Measurements from ENCODE around the gene KIF18A. TPM values are rescaled to one million over a fixed set of nuclear protein-coding genes. Genes with fewer than 3 reads are reported as not detected.
"Not testable (repeated sequence)": the region's sequence is repeated elsewhere in the genome, so short reads cannot be mapped to it uniquely, and the experiment has no call there.

KIF18A gene
- total RNA-seq: 1 to 10 TPM; 1.9 to 2.8 TPM
- long read RNA-seq, partial matches to known transcripts: 1 of 3 reads
- long read RNA-seq, other reads (novel, unspliced or antisense): 1 of 3 reads

- ATAC-seq (peak; percentile 92), DNase-seq (peak; percentile 100)
- intact Hi-C loops (cut with DNase I, micrococcal nuclease): loop anchor here in 1 of 2 donors (10.0 kb wide), 2 partner anchors 63 to 403 kb away; partner anchors contain the start of gene BDNF
Measured at GRCh38 chr11:28107750-28108618, at the start of gene KIF18A, which contains the start of gene METTL15. TSS of gene KIF18A (minus strand) at chr11:28108156. CDS start at chr11:28097947, 10,209 bp downstream. TSS of gene METTL15 (plus strand) at chr11:28108388. CDS start at chr11:28113335, 4,947 bp downstream.

DNA sequence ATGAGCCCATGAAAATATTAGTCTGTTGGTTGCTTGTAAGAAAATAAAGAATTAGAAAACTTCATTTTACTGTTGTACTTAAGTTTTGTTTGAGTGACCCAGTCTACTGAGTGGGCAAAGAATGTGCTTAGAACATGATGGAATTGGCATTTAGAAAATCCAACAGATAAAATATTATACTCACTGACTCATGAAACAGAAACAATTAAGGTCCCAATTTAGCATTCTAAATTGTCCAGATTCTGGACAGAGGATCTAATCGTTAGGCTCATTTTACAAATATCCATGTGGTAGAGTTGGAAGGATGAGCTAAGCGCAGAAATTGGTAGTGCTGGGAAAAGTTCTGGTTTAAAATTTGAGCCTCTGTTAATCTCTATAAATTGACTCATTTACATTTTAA lies 45.6 kb upstream of the KIF18A start:
- ATAC-seq: no peak
- intact Hi-C loops (cut with DNase I, micrococcal nuclease): no loop called here
- DNase-seq: no peak

DNA sequence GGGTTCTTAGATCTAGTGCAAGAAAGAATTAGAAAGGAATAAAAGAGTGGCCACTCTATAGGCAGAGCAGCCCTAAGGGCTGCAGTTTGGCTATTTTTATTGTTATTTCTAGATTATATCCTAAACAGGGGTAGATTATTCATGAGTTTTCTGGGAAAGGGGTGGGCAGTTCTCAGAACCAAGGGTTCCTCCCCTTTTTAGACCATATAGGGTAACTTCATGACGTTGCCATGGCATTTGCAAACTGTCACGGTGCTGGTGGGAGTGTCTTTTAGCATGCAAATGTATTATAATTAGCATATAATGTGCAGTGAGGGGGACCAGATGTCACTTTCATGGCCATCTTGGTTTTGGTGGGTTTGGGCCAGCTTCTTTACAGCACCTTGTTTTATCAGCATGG lies 44.8 kb upstream of the KIF18A start:
- intact Hi-C loops (cut with DNase I, micrococcal nuclease): no loop called here
- DNase-seq (no peak), ATAC-seq (no peak)

- ATAC-seq (no peak), DNase-seq (no peak)
- intact Hi-C loops (cut with DNase I, micrococcal nuclease): no loop called here
Measured at GRCh38 chr11:28146123-28146751, 38.3 kb upstream of the KIF18A start.

GRCh38 chr11:28144808-28145207 lies 36.9 kb upstream of the KIF18A start:
- peak; percentile 99 for ATAC-seq
- no peak for DNase-seq
- intact Hi-C loops (cut with DNase I, micrococcal nuclease): no loop called here

DNA sequence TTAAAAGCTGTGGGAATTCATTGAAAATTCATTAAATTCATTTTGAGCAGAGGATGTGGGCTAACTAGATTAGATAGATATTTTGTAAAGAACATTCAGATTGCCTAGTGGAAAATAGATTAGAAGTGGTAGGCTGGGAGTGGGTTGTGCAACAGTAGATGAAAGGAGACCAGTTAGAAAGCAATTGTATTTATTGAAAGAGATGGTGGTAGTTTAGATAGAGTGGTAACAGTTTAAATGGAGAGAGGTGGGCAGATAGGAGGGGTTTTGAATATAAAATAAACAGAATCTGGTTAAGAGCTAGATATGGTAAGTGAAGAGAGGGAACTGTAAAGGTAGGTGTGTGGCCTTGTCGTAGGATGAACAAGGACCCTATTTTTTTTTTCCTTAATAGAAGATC lies 34.8 kb upstream of the KIF18A start:
- no peak for ATAC-seq

GRCh38 chr11:28140689-28141455 lies 32.9 kb upstream of the KIF18A start:
- DNase-seq: no peak
- intact Hi-C loops (cut with DNase I, micrococcal nuclease): no loop called here
- ATAC-seq: no peak

More for the DNA sequence above, 34.8 kb upstream of the KIF18A start:
- DNase-seq: no peak
- intact Hi-C loops (cut with DNase I, micrococcal nuclease): no loop called here

DNA sequence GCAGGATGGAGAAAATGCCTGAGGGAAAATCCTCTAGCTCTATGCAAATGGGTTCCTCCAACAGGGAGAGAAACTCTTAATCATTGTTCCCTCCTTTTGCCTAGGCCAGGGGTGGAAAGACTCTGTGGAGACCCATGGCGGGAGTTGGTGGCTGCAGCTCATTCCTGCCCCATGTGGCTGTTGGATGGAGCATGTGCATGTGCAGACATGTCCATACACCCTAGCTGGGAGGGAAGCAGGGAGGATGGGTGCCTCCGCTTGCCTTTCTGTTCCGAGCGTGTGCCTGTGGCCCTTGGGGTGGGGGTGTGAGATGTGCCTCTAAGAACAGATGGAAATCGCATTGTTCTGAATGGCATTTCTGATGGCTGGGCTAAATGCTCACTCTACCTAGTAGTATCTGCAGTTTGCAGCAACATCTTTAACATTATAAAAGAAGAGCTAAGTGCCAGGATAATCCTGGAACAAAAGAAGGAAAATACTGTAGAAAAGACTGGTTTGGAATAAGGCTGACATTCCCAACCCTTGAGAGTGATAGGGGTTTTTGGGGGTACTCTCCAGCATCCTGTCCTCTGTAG lies 32.0 kb upstream of the KIF18A start:
- DNase-seq: no peak
- no peak for ATAC-seq
- intact Hi-C loops (cut with DNase I, micrococcal nuclease): no loop called here

GRCh38 chr11:28137832-28138231 lies 29.9 kb upstream of the KIF18A start:
- ATAC-seq (no peak), DNase-seq (no peak)
- intact Hi-C loops (cut with DNase I, micrococcal nuclease): no loop called here

DNA sequence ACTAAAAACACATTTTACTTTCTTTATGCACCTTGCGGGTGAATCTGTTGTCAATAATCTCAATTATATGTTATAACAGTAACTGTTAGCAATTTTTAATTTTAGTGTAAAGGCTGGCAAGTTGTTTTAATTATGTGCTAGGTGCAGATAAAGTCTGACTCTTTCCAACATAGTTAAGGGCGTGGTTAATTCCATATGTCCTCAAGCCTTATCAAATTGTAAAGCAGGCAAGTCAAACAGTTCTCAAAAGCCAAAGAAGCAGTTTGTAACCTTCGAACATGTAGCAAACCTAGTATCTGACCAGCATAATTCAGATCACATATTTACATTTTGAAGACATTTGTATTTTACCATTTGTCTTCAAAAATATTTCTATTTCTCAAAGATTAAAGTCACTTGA lies 29.4 kb upstream of the KIF18A start:
- intact Hi-C loops (cut with DNase I, micrococcal nuclease): no loop called here
- ATAC-seq (peak; percentile 61), DNase-seq (no peak)

- intact Hi-C loops (cut with DNase I, micrococcal nuclease); ATAC-seq; DNase-seq: not testable (repeated sequence)
Measured at GRCh38 chr11:28136157-28136556, 28.2 kb upstream of the KIF18A start.

DNA sequence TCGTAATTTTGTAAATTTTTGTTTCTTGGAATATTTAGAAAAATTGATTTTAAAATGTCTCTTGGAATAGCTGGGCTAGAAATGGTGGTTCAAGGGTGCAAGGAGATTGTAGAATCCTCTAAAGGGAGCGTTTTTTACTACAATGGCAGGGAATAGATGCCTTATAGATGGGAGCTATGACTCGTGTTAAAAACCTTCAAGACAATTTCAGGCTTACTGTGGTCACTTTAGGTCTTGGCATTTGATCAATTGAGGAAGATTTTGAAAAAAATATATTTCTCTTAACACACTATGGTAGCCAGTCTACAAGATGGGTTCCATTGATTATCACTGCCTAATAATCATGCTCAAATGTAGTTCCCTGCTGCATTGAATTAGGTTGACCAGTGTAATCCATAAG lies 25.2 kb upstream of the KIF18A start:
- intact Hi-C loops (cut with DNase I, micrococcal nuclease): no loop called here
- ATAC-seq: no peak
- DNase-seq: no peak

GRCh38 chr11:28132548-28132947 lies 24.6 kb upstream of the KIF18A start:
- no peak for ATAC-seq
- intact Hi-C loops (cut with DNase I, micrococcal nuclease): no loop called here

GRCh38 chr11:28123151-28123581 lies 15.2 kb upstream of the KIF18A start:
- intact Hi-C loops (cut with DNase I, micrococcal nuclease): no loop called here
- DNase-seq: no peak
- peak; percentile 96 for ATAC-seq

More at GRCh38 chr11:28132548-28132947, 24.6 kb upstream of the KIF18A start:
- no peak for DNase-seq

DNA sequence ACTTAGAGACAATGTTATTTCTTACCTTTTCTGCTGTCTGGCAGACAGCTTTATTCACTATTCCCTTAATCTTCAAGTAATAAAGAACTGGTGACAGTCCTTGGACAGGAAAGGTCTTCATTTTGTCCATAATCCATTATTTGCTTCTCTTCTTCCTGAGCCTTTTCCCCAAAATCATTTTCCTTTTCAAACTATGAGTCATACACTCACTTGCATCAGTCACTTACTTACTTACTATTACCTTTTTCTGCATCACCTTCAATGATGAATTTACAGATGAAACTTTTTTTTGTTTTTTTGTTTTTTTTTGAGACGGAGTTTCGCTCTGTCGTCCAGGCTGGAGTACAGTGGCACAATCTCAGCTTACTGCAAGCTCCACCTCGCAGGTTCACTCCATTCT lies 9.8 kb upstream of the KIF18A start:
- ATAC-seq (no peak), DNase-seq (no peak)
- intact Hi-C loops (cut with DNase I, micrococcal nuclease): no loop called here

DNA sequence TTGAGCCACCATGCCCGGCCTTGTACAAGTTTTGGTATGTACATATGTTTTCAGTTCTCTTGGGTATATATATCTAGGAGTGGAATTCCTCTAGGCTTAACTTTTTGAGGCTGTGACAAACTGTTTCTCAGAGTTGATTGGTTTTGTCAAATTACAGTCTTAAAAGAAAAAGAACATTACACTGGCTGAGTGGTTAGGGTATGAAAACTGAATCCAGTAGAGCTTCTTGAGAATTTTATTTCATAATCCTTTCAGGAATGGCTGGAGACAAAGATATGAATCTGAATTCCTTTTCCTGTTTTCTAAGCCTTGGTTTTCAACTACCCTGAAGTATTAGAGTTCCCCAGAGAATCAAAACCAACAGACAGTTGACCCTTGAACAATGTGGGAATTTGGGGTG lies 6.8 kb upstream of the KIF18A start:
- no peak for DNase-seq
- intact Hi-C loops (cut with DNase I, micrococcal nuclease): no loop called here
- no peak for ATAC-seq

DNA sequence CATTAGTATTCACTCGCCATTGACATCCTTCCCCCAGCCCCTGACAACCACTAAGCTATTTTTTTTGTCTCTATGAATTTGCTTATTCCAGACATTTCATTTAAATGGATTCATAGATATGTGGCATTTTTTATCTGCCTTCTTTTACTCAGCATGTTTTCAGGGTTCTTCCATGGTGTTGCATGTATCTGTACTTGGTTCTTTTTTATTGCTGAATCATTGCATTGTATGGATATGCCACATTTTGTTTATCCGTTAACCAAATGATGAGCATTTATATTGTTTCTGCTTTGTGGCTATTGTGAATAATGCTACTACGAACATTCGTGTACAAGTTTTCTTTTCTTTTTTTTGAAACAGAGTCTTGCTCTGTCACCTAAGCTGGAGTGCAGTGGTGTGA lies 6.2 kb upstream of the KIF18A start:
- intact Hi-C loops (cut with DNase I, micrococcal nuclease): no loop called here
- DNase-seq (no peak), ATAC-seq (no peak)

DNA sequence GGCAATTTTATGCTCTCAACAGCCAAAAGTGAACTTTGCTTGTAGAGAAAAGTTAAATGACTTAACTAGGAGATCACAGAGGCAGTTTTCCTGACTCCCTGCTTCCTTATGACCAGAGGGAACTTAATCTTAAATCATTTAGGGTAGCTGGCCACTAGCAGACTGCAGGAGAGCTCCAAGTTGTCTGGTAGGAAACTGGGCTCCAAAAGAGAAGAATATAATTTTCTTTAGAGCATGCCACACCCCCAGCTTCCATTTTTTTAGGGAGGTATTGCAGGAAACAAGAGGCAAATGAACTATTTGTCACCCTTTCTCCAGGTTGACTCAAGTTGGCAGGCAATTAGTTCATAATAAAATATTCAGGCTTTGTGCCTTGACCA lies 2.9 kb upstream of the KIF18A start:
- peak; percentile 34 for ATAC-seq
- peak in 1 of 2 donors; percentile 6 for DNase-seq
- intact Hi-C loops (cut with DNase I, micrococcal nuclease): no loop called here

Data from left colon (tissue), 2 donors.